Ecto neural progenitor cell (in vitro differentiated cells): Measurements from ENCODE around the gene PRKD3.

ENCODE experiments used
- DNase-seq: peaks from one replicate; pipeline ENCODE4 v3.0.0-alpha.2; 2018; ENCODE audit warnings: low spot score

The PRKD3 gene

GRCh38 chr2:37343537-37344434 lies 19.2 kb upstream of the PRKD3 start:
- no peak for DNase-seq

- no peak for DNase-seq
Observed at GRCh38 chr2:37342591-37343220, 18.1 kb upstream of the PRKD3 start.

- no peak for DNase-seq
Observed at GRCh38 chr2:37340637-37341036, 16.0 kb upstream of the PRKD3 start.

- no peak for DNase-seq
Observed at GRCh38 chr2:37338933-37339332, 14.3 kb upstream of the PRKD3 start.

- DNase-seq, result no peak
Observed at GRCh38 chr2:37337620-37338280, 13.1 kb upstream of the PRKD3 start.

GRCh38 chr2:37335604-37336003 lies 11.0 kb upstream of the PRKD3 start:
- DNase-seq, result no peak

GRCh38 chr2:37333256-37333655 lies 8.6 kb upstream of the PRKD3 start:
- no peak for DNase-seq

- no peak for DNase-seq
Observed at GRCh38 chr2:37332560-37332959, 7.9 kb upstream of the PRKD3 start.

GRCh38 chr2:37330681-37331080 lies 6.0 kb upstream of the PRKD3 start:
- no peak for DNase-seq

GRCh38 chr2:37326866-37327634 lies 2.4 kb upstream of the PRKD3 start:
- no peak for DNase-seq

- no peak for DNase-seq
Observed at GRCh38 chr2:37326285-37326684, 1.7 kb upstream of the PRKD3 start.

- no peak for DNase-seq
Observed at GRCh38 chr2:37325625-37326071, 1.0 kb upstream of the PRKD3 start.

- peak; percentile 89 for DNase-seq
Observed at GRCh38 chr2:37324536-37324785, 172 bp downstream of the PRKD3 start.

GRCh38 chr2:37323781-37324535 lies 675 bp downstream of the PRKD3 start:
- no peak for DNase-seq

- DNase-seq, result no peak
Observed at GRCh38 chr2:37323176-37323780, 1.4 kb downstream of the PRKD3 start.

GRCh38 chr2:37322368-37322767 lies 2.3 kb downstream of the PRKD3 start:
- DNase-seq, result no peak

- DNase-seq, result no peak
Observed at GRCh38 chr2:37321029-37321682, 3.5 kb downstream of the PRKD3 start.

GRCh38 chr2:37319754-37320609 lies 4.7 kb downstream of the PRKD3 start:
- no peak for DNase-seq

GRCh38 chr2:37318401-37318800 lies 6.2 kb downstream of the PRKD3 start:
- no peak for DNase-seq

GRCh38 chr2:37317746-37318145 lies 6.9 kb downstream of the PRKD3 start:
- no peak for DNase-seq
